Measurements from ENCODE around the gene UNG. TPM values are rescaled to one million over a fixed set of nuclear protein-coding genes. Genes with fewer than 3 reads are reported as not detected.
A peak's percentile ranks its signal among the peaks of the same experiment; 100 is the strongest.

Gene UNG
- total RNA-seq, 2 donors from 2014 or later = 4.9 to 13.5 TPM

GRCh38 chr12:109127533-109128242 lies 30.3 kb downstream of the UNG start:
- WGBS, 2 donors = 86 to 96% methylated on average over 12 to 13 of the region's 13 CpGs
- ATAC-seq = no peak

DNA sequence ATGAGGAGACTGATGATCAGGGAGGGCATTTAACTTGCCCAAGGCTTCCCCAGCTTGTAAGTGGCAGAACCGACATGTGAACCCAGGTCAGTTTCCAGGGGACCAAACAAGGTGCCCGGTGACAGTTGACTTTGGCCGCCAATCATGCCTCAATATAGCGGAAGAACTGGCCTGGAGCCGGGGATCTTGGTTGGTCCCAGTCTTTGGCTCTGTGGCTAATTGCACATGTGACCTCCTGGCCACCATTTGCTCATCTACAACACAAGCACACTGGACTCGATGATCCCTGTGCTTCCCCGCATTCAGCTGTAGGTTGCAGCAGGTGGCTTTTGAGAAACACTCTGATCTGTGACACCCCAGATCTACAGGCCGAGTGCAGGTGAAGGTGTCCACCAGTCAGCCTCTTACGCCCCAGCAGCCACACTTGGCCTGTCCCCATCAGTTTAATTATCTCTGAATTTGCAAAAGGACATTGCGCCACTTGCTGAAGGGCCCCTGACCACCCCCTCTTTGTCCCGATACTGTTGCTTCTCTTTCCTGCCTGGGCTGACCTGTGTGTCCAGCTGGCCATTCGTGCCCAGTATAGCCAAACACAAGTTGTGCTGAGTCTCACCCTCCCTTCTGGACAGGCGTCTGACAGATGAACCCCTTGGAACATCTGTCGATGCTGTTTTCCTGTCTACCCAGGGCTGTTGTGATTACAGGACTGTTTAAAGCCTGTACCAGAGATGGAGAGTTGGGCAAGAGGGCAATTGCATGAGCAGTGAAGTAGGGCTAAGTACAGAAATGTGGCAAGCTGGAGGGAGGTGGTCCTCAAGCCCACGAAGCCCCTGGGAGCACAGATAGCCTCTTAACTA lies 33.1 kb downstream of the UNG start:
- ATAC-seq (peak; percentile 3), DNase-seq (peak in 1 of 4 donors; percentile 29)
- Histone ChIP-seq H3K36me3 (replicated peaks in 1 of 2; ENCODE audit: insufficient read depth in 1 of 2, low read depth in 2 of 2) (no peaks in the 10 kb centered on the region), H3K4me1 (peaks cover 39% of the 10 kb centered on the region), H3K4me3 (no peak overlapping the region), H3K27ac (peak overlapping the region; percentile 61 to 82 (median 74)), H3K27me3 (no peaks in the 10 kb centered on the region), H3K9me3 (no peaks in the 10 kb centered on the region)
- no peak for TF ChIP-seq POLR2A (IDR thresholded peaks at IDR 0.05)
- TF ChIP-seq, protein P1, sequence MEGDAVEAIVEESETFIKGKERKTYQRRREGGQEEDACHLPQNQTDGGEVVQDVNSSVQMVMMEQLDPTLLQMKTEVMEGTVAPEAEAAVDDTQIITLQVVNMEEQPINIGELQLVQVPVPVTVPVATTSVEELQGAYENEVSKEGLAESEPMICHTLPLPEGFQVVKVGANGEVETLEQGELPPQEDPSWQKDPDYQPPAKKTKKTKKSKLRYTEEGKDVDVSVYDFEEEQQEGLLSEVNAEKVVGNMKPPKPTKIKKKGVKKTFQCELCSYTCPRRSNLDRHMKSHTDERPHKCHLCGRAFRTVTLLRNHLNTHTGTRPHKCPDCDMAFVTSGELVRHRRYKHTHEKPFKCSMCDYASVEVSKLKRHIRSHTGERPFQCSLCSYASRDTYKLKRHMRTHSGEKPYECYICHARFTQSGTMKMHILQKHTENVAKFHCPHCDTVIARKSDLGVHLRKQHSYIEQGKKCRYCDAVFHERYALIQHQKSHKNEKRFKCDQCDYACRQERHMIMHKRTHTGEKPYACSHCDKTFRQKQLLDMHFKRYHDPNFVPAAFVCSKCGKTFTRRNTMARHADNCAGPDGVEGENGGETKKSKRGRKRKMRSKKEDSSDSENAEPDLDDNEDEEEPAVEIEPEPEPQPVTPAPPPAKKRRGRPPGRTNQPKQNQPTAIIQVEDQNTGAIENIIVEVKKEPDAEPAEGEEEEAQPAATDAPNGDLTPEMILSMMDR (IDR thresholded peaks at IDR 0.05) = no peak
- 55 to 57% methylated on average over 10 to 15 of the region's 15 CpGs for WGBS, 2 donors
- intact Hi-C loops (cut with DNase I) = no loop called here

More at GRCh38 chr12:109127533-109128242, 30.3 kb downstream of the UNG start:
- H3K27ac ChIP-seq = no peak overlapping the region
- TF ChIP-seq, protein P1 (IDR thresholded peaks at IDR 0.05) = no peak
- no peak for TF ChIP-seq POLR2A (IDR thresholded peaks at IDR 0.05)
- H3K9me3 ChIP-seq = no peaks in the 10 kb centered on the region
- peaks cover 24% of the 10 kb centered on the region for H3K4me1 ChIP-seq
- H3K4me3 ChIP-seq = no peak overlapping the region
- H3K27me3 ChIP-seq = no peaks in the 10 kb centered on the region
- no peak for DNase-seq
- H3K36me3 ChIP-seq (replicated peaks in 1 of 2; ENCODE audit: insufficient read depth in 1 of 2, low read depth in 2 of 2) = no peaks in the 10 kb centered on the region
- intact Hi-C loops (cut with DNase I) = no loop called here

DNA sequence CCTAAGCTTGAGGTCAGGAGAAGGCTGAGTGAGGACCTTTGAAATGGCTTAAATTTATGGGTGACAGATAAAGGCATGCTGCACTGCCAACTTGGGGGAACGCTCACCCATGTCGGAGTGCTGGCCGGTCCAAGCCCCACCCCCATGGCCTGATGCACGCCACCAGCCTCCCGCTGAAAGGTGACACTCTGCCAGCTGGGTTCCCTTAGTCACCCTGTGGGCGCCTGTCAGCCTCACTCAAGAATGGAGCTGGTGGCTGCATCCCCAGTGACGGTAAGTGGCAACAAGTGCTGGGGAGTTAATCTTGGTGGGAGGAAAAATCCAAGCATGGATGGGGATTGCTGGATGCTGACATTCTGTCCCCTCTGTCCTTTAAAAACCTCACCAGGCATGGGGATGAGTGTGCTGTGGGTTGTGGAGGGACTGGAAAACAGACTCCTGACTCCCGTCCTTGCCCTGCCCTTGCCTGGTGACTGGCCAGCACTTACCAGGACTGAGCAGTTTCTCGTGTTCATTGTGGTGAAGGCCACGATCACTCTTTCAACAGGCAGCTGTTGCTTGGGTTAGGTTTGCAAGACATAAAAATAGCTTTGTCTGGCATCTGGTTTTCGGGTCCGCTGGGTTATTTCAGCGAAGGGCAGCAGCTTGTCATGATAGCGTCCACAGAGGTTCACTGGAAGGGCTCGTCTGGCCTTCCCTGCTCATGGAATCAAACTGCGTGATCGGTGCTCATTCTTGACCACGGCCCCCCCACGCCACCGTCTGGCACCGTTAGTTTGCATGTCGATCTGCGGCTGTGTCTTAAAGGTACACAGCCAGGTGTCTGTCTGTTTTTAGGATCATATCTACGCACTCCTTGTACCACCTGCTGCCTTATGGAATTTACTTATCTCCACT lies 34.0 kb downstream of the UNG start:
- DNase-seq = peak; percentile 75 to 85 (median 83)
- Histone ChIP-seq H3K36me3 (replicated peaks in 1 of 2; ENCODE audit: insufficient read depth in 1 of 2, low read depth in 2 of 2) (no peaks in the 10 kb centered on the region), H3K4me3 (no peak overlapping the region), H3K27me3 (no peaks in the 10 kb centered on the region), H3K27ac (peak overlapping the region; percentile 61 to 82 (median 74)), H3K9me3 (no peaks in the 10 kb centered on the region), H3K4me1 (peaks cover 39% of the 10 kb centered on the region)
- ATAC-seq = peak; percentile 86
- intact Hi-C loops (cut with DNase I) = no loop called here
- peak in 1 of 3 donors; percentile 33 for TF ChIP-seq POLR2A (IDR thresholded peaks at IDR 0.05)
- TF ChIP-seq, protein P1 (IDR thresholded peaks at IDR 0.05) = no peak
- 27 to 28% methylated on average over 15 to 24 of the region's 24 CpGs for WGBS, 2 donors

GRCh38 chr12:109134186-109134917 lies 37.0 kb downstream of the UNG start:
- no peaks in the 10 kb centered on the region for H3K9me3 ChIP-seq
- no peak overlapping the region for H3K4me3 ChIP-seq
- intact Hi-C loops (cut with DNase I) = no loop called here
- ATAC-seq (peak; percentile 43), DNase-seq (peak; percentile 48 to 63 (median 58))
- H3K27me3 ChIP-seq = no peaks in the 10 kb centered on the region
- H3K36me3 ChIP-seq (replicated peaks in 1 of 2; ENCODE audit: insufficient read depth in 1 of 2, low read depth in 2 of 2) = no peaks in the 10 kb centered on the region
- WGBS, 2 donors = 45 to 54% methylated on average over 5 to 6 of the region's 6 CpGs
- no peak for TF ChIP-seq POLR2A (IDR thresholded peaks at IDR 0.05)
- TF ChIP-seq, protein P1 (IDR thresholded peaks at IDR 0.05) = peak; percentile 30 to 61 (median 50)
- H3K4me1 ChIP-seq = peaks cover 52% of the 10 kb centered on the region
- peak overlapping the region in 2 of 4 donors; percentile 10 to 19 for H3K27ac ChIP-seq

Measured in body of pancreas (tissue), 4 donors.